PC-9 (cell line): ENCODE measurements around the gene ZNF282.

Experiments
- EZH2 ChIP-seq: fragments of 200-600 bp; sonication (generic); IDR thresholded peaks from 2 replicates; pipeline ENCODE4 v1.8.0; 2017; ENCODE audit warnings: antibody characterized with exemption, low read depth
- TF ChIP-seq, protein P1 (sequence below): fragments of 200-600 bp; sonication (generic); conservative IDR thresholded peaks from 2 replicates; pipeline ENCODE4 v1.6.1; 2017; ENCODE audit warnings: mixed run types, antibody characterized with exemption, mild to moderate bottlenecking, moderate library complexity

- TF ChIP-seq, protein P1, sequence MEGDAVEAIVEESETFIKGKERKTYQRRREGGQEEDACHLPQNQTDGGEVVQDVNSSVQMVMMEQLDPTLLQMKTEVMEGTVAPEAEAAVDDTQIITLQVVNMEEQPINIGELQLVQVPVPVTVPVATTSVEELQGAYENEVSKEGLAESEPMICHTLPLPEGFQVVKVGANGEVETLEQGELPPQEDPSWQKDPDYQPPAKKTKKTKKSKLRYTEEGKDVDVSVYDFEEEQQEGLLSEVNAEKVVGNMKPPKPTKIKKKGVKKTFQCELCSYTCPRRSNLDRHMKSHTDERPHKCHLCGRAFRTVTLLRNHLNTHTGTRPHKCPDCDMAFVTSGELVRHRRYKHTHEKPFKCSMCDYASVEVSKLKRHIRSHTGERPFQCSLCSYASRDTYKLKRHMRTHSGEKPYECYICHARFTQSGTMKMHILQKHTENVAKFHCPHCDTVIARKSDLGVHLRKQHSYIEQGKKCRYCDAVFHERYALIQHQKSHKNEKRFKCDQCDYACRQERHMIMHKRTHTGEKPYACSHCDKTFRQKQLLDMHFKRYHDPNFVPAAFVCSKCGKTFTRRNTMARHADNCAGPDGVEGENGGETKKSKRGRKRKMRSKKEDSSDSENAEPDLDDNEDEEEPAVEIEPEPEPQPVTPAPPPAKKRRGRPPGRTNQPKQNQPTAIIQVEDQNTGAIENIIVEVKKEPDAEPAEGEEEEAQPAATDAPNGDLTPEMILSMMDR = no peak
- no peak for TF ChIP-seq EZH2
These were observed 30.3 kb downstream of the ZNF282 start for GRCh38 chr7:149225656-149226055.
